SK-N-SH (cell line): ENCODE results near the gene HIVEP2. TPM values are rescaled to one million over a fixed set of nuclear protein-coding genes. Genes with fewer than 3 reads are reported as not detected.

Source experiments
- ELF1 ChIP-seq: IDR thresholded peaks from 2 replicates; pipeline ENCODE4 v1.4.0; 2012
- EZH2phosphoT487 ChIP-seq: fragments of 200-600 bp; sonication (generic); IDR thresholded peaks from 2 replicates; pipeline ENCODE4 v1.6.1; 2017; ENCODE audit warnings: low read depth, mixed run types, mild to moderate bottlenecking, antibody characterized with exemption, moderate library complexity, borderline replicate concordance
- FOSL2 ChIP-seq: IDR thresholded peaks from 2 replicates; pipeline ENCODE4 v1.4.0; 2012; ENCODE audit warnings: low read depth, mild to moderate bottlenecking, moderate library complexity, borderline replicate concordance
- FOXJ3 ChIP-seq: sonication (generic); formaldehyde crosslinking; IDR thresholded peaks from 2 replicates; pipeline ENCODE4 v1.5.1; 2020; ENCODE audit warnings: mild to moderate bottlenecking, missing genetic modification reagents
- FOXM1 ChIP-seq: IDR thresholded peaks from 2 replicates; pipeline ENCODE4 v1.4.0; 2012; ENCODE audit warnings: low read depth, mild to moderate bottlenecking
- GABPA ChIP-seq: IDR thresholded peaks from 2 replicates; pipeline ENCODE4 v1.4.0; 2012; ENCODE audit warnings: low read depth, mild to moderate bottlenecking
- GATA2 ChIP-seq: sonication (generic); formaldehyde crosslinking; IDR thresholded peaks from 2 replicates; pipeline ENCODE4 v1.5.0; 2020; ENCODE audit warnings: mild to moderate bottlenecking, missing genetic modification reagents
- MEF2A ChIP-seq: IDR thresholded peaks from 2 replicates; pipeline ENCODE4 v1.4.0; 2012; ENCODE audit warnings: low read depth, borderline replicate concordance
- NFIC ChIP-seq: IDR thresholded peaks from 2 replicates; pipeline ENCODE4 v1.4.0; 2012; ENCODE audit warnings: borderline replicate concordance
- NRF1 ChIP-seq: IDR thresholded peaks from 2 replicates; pipeline ENCODE4 v1.6.1; 2012; ENCODE audit warnings: low read depth, mild to moderate bottlenecking, low read length
- POLR2AphosphoS5 ChIP-seq: IDR thresholded peaks from 2 replicates; pipeline ENCODE4 v1.6.1; 2012; ENCODE audit warnings: low read depth, low read length
- RCOR1 ChIP-seq: fragments of 150-350 bp; IDR thresholded peaks from 2 replicates; pipeline ENCODE4 v1.6.1; 2017; ENCODE audit warnings: antibody characterized with exemption, low read length
- RFX5 ChIP-seq: IDR thresholded peaks from 2 replicates; pipeline ENCODE4 v1.6.1; 2012; ENCODE audit warnings: mild to moderate bottlenecking, improper control_type of control experiment, low read length
- RXRA ChIP-seq: IDR thresholded peaks from 2 replicates; pipeline ENCODE4 v1.4.0; 2012; ENCODE audit warnings: low read depth, mild to moderate bottlenecking, borderline replicate concordance
- SIN3A ChIP-seq: IDR thresholded peaks from 2 replicates; pipeline ENCODE4 v1.6.1; 2012; ENCODE audit warnings: low read depth, mild to moderate bottlenecking, low read length, moderate library complexity, borderline replicate concordance
- TAF1 ChIP-seq: IDR thresholded peaks from 2 replicates; pipeline ENCODE4 v1.6.1; 2012; ENCODE audit warnings: low read depth, mild to moderate bottlenecking, low read length, moderate library complexity, borderline replicate concordance
- TCF12 ChIP-seq: IDR thresholded peaks from 2 replicates; pipeline ENCODE4 v1.4.0; 2012
- YY1 ChIP-seq: IDR thresholded peaks from 2 replicates; pipeline ENCODE4 v1.4.0; 2012; ENCODE audit warnings: low read depth, mild to moderate bottlenecking
- polyA plus RNA-seq, 3 experiments: library from polyadenylated mRNA; depleted of rRNA; stranded (reverse); fragments of >200 nt; gene quantifications; 2 replicates each; pipeline ENCODE4 v1.2.3, GENCODE V29; 2012
- TF ChIP-seq, protein P1 (sequence below): fragments of 150-350 bp; IDR thresholded peaks from 2 replicates; pipeline ENCODE4 v1.6.1; 2016; ENCODE audit warnings: mild to moderate bottlenecking, low read depth, low read length
- TF ChIP-seq, protein P2 (sequence below): fragments of 150-350 bp; IDR thresholded peaks from 2 replicates; pipeline ENCODE4 v1.6.1; 2017; ENCODE audit warnings: antibody characterized with exemption, low read length, low read depth, borderline replicate concordance
- TF ChIP-seq, protein P3 (sequence below): IDR thresholded peaks from 2 replicates; pipeline ENCODE4 v1.4.0; 2012; ENCODE audit warnings: low read depth
- TF ChIP-seq, protein P4 (sequence below): IDR thresholded peaks from 2 replicates; pipeline ENCODE4 v1.4.0; 2012; ENCODE audit warnings: low read depth, borderline replicate concordance
- TF ChIP-seq, protein P5 (sequence below): IDR thresholded peaks from 2 replicates; pipeline ENCODE4 v1.4.0; 2012; ENCODE audit warnings: low read depth, borderline replicate concordance

Gene HIVEP2
- polyA plus RNA-seq, 1 of the 3 experiments (the other 2 are of a cell fraction) = 2.5 TPM

DNA sequence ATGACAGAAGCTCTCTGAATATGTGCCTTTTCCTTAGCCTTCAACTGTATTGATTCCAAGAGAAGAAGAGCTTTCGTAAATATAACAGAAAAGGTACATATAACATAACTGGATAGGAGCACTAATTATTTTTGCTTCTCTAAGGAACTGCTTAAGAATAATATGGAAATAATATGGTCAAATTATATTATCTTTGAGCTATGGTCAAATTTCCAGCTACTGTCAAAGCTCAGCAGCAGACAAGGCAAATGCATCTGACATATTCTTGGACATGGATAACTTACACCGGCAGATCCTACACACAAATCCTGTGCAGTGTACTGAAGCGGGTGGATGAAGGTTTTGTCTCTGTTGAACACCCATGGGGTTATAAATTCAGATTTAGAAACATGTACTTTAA is 150.6 kb downstream of the HIVEP2 start (continued):
- TF ChIP-seq, protein P1, sequence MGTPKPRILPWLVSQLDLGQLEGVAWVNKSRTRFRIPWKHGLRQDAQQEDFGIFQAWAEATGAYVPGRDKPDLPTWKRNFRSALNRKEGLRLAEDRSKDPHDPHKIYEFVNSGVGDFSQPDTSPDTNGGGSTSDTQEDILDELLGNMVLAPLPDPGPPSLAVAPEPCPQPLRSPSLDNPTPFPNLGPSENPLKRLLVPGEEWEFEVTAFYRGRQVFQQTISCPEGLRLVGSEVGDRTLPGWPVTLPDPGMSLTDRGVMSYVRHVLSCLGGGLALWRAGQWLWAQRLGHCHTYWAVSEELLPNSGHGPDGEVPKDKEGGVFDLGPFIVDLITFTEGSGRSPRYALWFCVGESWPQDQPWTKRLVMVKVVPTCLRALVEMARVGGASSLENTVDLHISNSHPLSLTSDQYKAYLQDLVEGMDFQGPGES = no peak
- TF ChIP-seq FOSL2 (no peak), GABPA (no peak), NRF1 (no peak), TCF12 (peak; percentile 45; the same call in 1 of the 2 replicates), FOXJ3 (CRISPR knock-in tag) (no peak), ELF1 (no peak), RFX5 (no peak), RCOR1 (peak; percentile 47; the same call in 1 of the 2 replicates), YY1 (no peak), NFIC (no peak), MEF2A (no peak), RXRA (no peak), TAF1 (no peak), SIN3A (no peak), EZH2phosphoT487 (no peak), FOXM1 (no peak), GATA2 (CRISPR knock-in tag) (0 out of 2 replicates have a peak, but pooled peaks have one; percentile 24), POLR2AphosphoS5 (no peak)
- TF ChIP-seq, protein P2, sequence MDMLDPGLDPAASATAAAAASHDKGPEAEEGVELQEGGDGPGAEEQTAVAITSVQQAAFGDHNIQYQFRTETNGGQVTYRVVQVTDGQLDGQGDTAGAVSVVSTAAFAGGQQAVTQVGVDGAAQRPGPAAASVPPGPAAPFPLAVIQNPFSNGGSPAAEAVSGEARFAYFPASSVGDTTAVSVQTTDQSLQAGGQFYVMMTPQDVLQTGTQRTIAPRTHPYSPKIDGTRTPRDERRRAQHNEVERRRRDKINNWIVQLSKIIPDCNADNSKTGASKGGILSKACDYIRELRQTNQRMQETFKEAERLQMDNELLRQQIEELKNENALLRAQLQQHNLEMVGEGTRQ = no peak
- TF ChIP-seq, protein P3, sequence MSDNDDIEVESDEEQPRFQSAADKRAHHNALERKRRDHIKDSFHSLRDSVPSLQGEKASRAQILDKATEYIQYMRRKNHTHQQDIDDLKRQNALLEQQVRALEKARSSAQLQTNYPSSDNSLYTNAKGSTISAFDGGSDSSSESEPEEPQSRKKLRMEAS = no peak
- TF ChIP-seq, protein P4, sequence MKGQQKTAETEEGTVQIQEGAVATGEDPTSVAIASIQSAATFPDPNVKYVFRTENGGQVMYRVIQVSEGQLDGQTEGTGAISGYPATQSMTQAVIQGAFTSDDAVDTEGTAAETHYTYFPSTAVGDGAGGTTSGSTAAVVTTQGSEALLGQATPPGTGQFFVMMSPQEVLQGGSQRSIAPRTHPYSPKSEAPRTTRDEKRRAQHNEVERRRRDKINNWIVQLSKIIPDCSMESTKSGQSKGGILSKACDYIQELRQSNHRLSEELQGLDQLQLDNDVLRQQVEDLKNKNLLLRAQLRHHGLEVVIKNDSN = no peak
- TF ChIP-seq, protein P5, sequence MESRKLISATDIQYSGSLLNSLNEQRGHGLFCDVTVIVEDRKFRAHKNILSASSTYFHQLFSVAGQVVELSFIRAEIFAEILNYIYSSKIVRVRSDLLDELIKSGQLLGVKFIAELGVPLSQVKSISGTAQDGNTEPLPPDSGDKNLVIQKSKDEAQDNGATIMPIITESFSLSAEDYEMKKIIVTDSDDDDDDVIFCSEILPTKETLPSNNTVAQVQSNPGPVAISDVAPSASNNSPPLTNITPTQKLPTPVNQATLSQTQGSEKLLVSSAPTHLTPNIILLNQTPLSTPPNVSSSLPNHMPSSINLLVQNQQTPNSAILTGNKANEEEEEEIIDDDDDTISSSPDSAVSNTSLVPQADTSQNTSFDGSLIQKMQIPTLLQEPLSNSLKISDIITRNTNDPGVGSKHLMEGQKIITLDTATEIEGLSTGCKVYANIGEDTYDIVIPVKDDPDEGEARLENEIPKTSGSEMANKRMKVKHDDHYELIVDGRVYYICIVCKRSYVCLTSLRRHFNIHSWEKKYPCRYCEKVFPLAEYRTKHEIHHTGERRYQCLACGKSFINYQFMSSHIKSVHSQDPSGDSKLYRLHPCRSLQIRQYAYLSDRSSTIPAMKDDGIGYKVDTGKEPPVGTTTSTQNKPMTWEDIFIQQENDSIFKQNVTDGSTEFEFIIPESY = no peak
